ENCODE measurements around the gene DEGS2. TPM values are rescaled to one million over a fixed set of nuclear protein-coding genes. Genes with fewer than 3 reads are reported as not detected.

DEGS2 gene
- polyA plus RNA-seq, 1 experiment = not detected

GRCh38 chr14:100108840-100109593, 50.4 kb downstream of the DEGS2 start:
- POLR2A ChIA-PET = no interaction called here

GRCh38 chr14:100108042-100108825, 51.2 kb downstream of the DEGS2 start:
- no peak for DNase-seq (ENCODE audit: low read depth)
- CTCF ChIA-PET = interaction anchor here (0.5 to 5.9 kb wide), 42 partner anchors 8 to 1277 kb away, joined by 3 to 114 read pairs (median 6); no protein-coding TSS in a partner anchor
- peak; percentile 96 for TF ChIP-seq CTCF (IDR thresholded peaks at IDR 0.05; ENCODE audit: insufficient read depth, low read depth, low read length)

More at GRCh38 chr14:100108840-100109593, 50.4 kb downstream of the DEGS2 start:
- H3K4me3 ChIP-seq (ENCODE audit: low read depth, low read length) = no peak overlapping the region
- CTCF ChIA-PET = interaction anchor here (0.6 to 5.9 kb wide), 34 partner anchors 8 to 1276 kb away, joined by 3 to 114 read pairs (median 6); no protein-coding TSS in a partner anchor
- DNase-seq (ENCODE audit: low read depth) = no peak
- H3K36me3 ChIP-seq (ENCODE audit: control insufficient read depth, insufficient read depth, low read length) = no peaks in the 10 kb centered on the region
- TF ChIP-seq CTCF (IDR thresholded peaks at IDR 0.05; ENCODE audit: insufficient read depth, low read depth, low read length) = no peak
- H3K27me3 ChIP-seq (ENCODE audit: control insufficient read depth, insufficient read depth, low read length) = no peaks in the 10 kb centered on the region

GRCh38 chr14:100107236-100107635, 52.2 kb downstream of the DEGS2 start:
- ChIA-PET CTCF (interaction anchor here (0.5 to 5.9 kb wide), 23 partner anchors 10 to 270 kb away, joined by 3 to 114 read pairs (median 7); no protein-coding TSS in a partner anchor), POLR2A (no interaction called here)
- Histone ChIP-seq H3K36me3 (ENCODE audit: control insufficient read depth, insufficient read depth, low read length) (no peaks in the 10 kb centered on the region), H3K27me3 (ENCODE audit: control insufficient read depth, insufficient read depth, low read length) (no peaks in the 10 kb centered on the region), H3K4me3 (ENCODE audit: low read depth, low read length) (no peak overlapping the region)
- no peak for TF ChIP-seq CTCF (IDR thresholded peaks at IDR 0.05; ENCODE audit: insufficient read depth, low read depth, low read length)
- no peak for DNase-seq (ENCODE audit: low read depth)

More at GRCh38 chr14:100108042-100108825, 51.2 kb downstream of the DEGS2 start:
- Histone ChIP-seq H3K4me3 (ENCODE audit: low read depth, low read length) (no peak overlapping the region), H3K27me3 (ENCODE audit: control insufficient read depth, insufficient read depth, low read length) (no peaks in the 10 kb centered on the region), H3K36me3 (ENCODE audit: control insufficient read depth, insufficient read depth, low read length) (no peaks in the 10 kb centered on the region)
- POLR2A ChIA-PET = no interaction called here

GRCh38 chr14:100106250-100107112, 53.0 kb downstream of the DEGS2 start:
- no peaks in the 10 kb centered on the region for H3K36me3 ChIP-seq (ENCODE audit: control insufficient read depth, insufficient read depth, low read length)
- H3K27me3 ChIP-seq (ENCODE audit: control insufficient read depth, insufficient read depth, low read length) = no peaks in the 10 kb centered on the region
- no peak for DNase-seq (ENCODE audit: low read depth)
- no peak for TF ChIP-seq CTCF (IDR thresholded peaks at IDR 0.05; ENCODE audit: insufficient read depth, low read depth, low read length)
- H3K4me3 ChIP-seq (ENCODE audit: low read depth, low read length) = no peak overlapping the region
- POLR2A ChIA-PET = no interaction called here
- CTCF ChIA-PET = interaction anchor here (0.9 to 5.9 kb wide), 5 partner anchors 10 to 123 kb away, joined by 3 to 114 read pairs (median 6); no protein-coding TSS in a partner anchor

All from BJ (cell line).